ENCODE data around the gene PARM1.

Gene PARM1

DNA sequence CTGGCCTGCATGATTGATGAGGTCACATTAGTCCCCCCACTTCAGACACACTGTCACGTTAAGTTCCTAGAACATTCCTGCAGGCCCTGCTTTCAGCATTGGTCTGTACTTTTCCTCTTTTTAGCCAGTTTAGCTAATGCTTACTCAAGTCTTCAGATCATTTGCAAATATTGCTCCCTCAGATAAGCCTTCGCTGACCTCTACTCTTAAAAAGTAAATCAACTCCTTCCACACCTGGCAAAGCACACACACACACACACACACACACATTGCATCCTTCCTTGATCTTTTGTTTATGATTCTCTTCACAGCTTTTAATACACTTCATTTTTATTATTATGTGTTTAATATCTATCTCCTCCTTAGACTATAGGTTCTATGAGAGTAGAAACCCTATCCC, 31.4 kb downstream of the PARM1 start:
- no peak for DNase-seq (ENCODE audit: extremely low read depth, low read depth)

DNA sequence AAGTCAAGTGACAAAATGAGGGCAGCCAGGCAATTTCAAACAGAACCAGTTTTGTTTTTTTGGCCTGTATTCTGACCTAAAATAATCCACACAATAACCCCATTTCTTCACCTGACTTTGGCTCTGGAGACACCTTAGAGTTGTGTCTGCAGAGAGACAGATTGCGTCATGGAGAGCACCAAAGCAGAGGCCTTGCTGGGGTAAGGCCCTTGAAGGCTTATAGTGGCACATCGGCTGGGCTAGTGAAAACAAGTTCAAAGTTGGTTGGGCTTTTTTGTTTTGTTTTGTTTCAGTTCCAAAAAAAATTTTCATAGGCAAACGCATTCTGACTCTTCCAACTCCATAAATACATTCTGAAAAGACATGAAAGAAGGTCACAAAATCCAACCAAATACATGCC, 34.4 kb downstream of the PARM1 start:
- H3K4me3 ChIP-seq (replicated peaks; ENCODE audit: low read depth, low read length): no peak overlapping the region
- TF ChIP-seq, protein P1, sequence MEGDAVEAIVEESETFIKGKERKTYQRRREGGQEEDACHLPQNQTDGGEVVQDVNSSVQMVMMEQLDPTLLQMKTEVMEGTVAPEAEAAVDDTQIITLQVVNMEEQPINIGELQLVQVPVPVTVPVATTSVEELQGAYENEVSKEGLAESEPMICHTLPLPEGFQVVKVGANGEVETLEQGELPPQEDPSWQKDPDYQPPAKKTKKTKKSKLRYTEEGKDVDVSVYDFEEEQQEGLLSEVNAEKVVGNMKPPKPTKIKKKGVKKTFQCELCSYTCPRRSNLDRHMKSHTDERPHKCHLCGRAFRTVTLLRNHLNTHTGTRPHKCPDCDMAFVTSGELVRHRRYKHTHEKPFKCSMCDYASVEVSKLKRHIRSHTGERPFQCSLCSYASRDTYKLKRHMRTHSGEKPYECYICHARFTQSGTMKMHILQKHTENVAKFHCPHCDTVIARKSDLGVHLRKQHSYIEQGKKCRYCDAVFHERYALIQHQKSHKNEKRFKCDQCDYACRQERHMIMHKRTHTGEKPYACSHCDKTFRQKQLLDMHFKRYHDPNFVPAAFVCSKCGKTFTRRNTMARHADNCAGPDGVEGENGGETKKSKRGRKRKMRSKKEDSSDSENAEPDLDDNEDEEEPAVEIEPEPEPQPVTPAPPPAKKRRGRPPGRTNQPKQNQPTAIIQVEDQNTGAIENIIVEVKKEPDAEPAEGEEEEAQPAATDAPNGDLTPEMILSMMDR (IDR thresholded peaks at IDR 0.05; ENCODE audit: low read depth, low read length, missing control alignments): no peak
- no peak for DNase-seq (ENCODE audit: extremely low read depth, low read depth)

More for the DNA sequence above, 31.4 kb downstream of the PARM1 start:
- TF ChIP-seq, protein P1 (IDR thresholded peaks at IDR 0.05; ENCODE audit: low read depth, low read length, missing control alignments): no peak
- no peak overlapping the region for H3K4me3 ChIP-seq (replicated peaks; ENCODE audit: low read depth, low read length)

GRCh38 chr4:74968456-74969164, 35.7 kb downstream of the PARM1 start:
- H3K4me3 ChIP-seq (replicated peaks; ENCODE audit: low read depth, low read length): no peak overlapping the region
- TF ChIP-seq, protein P1 (IDR thresholded peaks at IDR 0.05; ENCODE audit: low read depth, low read length, missing control alignments): no peak
- no peak for DNase-seq (ENCODE audit: extremely low read depth, low read depth)

DNA sequence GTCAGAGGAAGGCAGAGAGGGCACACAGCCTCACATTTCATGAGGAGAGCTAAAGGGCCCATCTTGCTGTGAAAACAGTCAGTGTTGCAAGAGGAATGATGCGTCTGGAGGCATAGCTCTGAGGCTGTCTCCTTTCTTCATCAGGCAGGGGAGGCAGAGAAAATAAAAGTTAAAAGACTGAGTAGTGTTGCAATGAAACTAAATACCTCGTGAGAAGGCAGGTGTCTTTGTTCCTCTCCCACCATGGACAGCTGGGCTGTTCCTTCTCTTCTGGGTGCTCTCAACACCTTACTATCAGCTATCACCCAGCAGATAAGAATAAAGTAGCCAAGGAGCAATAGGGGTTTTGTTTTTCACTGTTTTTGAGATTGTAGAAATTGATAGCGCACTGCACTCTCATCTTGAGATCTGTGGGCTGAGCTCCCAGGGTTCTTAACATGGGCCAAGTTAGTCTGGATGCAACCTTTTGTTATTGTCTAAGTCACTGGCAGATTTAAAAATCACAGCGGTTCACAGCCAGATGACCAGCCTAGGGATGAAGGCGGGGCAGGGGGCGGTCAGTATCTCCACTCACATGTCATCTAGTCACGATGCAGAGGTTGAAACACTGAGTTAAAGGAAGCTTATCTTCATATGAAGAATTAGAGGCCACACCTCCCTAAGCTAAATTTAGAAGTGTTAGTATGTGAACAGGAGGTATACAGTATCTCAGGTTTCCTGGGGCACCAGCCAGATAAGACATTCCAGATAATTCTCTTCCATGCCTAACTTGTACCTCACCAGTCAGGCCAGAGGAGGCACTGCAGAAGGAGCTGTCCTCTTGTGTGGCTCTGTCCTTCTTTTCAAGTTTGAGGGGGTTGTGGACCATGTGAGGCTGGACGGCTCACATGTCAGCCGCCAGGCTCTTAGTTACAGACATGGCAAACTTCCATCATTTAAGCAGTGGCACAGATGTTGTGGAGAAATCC, 36.9 kb downstream of the PARM1 start:
- DNase-seq (ENCODE audit: extremely low read depth, low read depth): no peak
- TF ChIP-seq, protein P1 (IDR thresholded peaks at IDR 0.05; ENCODE audit: low read depth, low read length, missing control alignments): no peak
- no peak overlapping the region for H3K4me3 ChIP-seq (replicated peaks; ENCODE audit: low read depth, low read length)

DNA sequence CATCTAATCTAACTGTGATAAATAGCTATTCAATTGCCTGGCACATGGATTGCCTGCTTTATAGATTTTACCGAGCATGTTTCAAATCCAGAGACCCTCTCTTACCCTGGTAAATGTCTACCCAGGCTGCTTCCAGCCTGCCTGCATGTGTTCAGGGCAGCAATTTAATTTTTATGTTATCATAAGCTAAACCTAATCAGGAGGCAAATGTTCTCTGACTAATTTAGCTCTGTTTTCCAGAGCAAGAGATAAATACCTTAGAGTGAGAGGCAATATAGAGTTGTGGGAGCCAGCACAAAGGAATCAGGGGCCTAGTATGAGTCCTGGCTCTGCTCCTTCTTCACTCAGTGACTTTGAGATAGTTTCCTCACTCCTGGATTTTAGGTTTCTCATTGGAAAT, 37.7 kb downstream of the PARM1 start:
- H3K4me3 ChIP-seq (replicated peaks; ENCODE audit: low read depth, low read length): no peak overlapping the region
- no peak for DNase-seq (ENCODE audit: extremely low read depth, low read depth)
- TF ChIP-seq, protein P1 (IDR thresholded peaks at IDR 0.05; ENCODE audit: low read depth, low read length, missing control alignments): no peak

GRCh38 chr4:74971862-74972261, 38.9 kb downstream of the PARM1 start:
- no peak for DNase-seq (ENCODE audit: extremely low read depth, low read depth)
- TF ChIP-seq, protein P1 (IDR thresholded peaks at IDR 0.05; ENCODE audit: low read depth, low read length, missing control alignments): no peak

More at GRCh38 chr4:74971862-74972261, 38.9 kb downstream of the PARM1 start:
- no peak overlapping the region for H3K4me3 ChIP-seq (replicated peaks; ENCODE audit: low read depth, low read length)
